Adrenal gland (tissue), 19 donors: ENCODE data around the gene STK17B. TPM values are rescaled to one million over a fixed set of nuclear protein-coding genes. Genes with fewer than 3 reads are reported as not detected.

ENCODE experiments used
- DNase-seq, 7 donors: peaks; one replicate each; pipeline ENCODE4 v3.0.0-alpha.2; 2019 to 2020
- H3K27ac ChIP-seq, 5 donors: fragments of 200-600 bp; sonication (generic) in 4 of 5; 1 replicate in 3 of 5; 2 replicates in 2 of 5; pipeline versions ENCODE4 v1.5.1 to v1.8.0; 2016 to 2020; ENCODE audit warnings: mild to moderate bottlenecking in 1 of 5
- H3K27me3 ChIP-seq: fragments of 200-600 bp; 2 replicates; pipeline ENCODE4 v1.8.0; 2021
- H3K36me3 ChIP-seq, 2 donors: fragments of 200-600 bp; replicated peaks in 1 of 2; 1 replicate in 1 of 2; 2 replicates in 1 of 2; pipeline versions ENCODE4 v1.5.1 to v1.8.0; 2018 to 2022
- H3K4me1 ChIP-seq, 2 donors: fragments of 200-600 bp; replicated peaks in 1 of 2; 1 replicate in 1 of 2; 2 replicates in 1 of 2; pipeline versions ENCODE4 v1.5.1 to v1.8.0; 2018 to 2021
- H3K4me3 ChIP-seq, 4 donors: fragments of 200-600 bp; sonication (generic) in 3 of 4; one replicate each; pipeline ENCODE4 v1.5.1; 2016 to 2018
- H3K9me3 ChIP-seq, 3 donors: fragments of 200-600 bp; sonication (generic) in 1 of 3; replicated peaks in 1 of 3; 1 replicate in 2 of 3; 2 replicates in 1 of 3; pipeline versions ENCODE4 v1.5.1 to v1.8.0; 2016 to 2021
- POLR2A ChIP-seq, 2 donors: fragments of 450-650 bp; IDR thresholded peaks; one replicate each; pipeline ENCODE4 v1.6.1; 2017; ENCODE audit warnings: antibody characterized with exemption in 2 of 2, mild to moderate bottlenecking in 2 of 2, moderate library complexity in 1 of 2
- WGBS, 4 donors: extraction: QIAGEN DNeasy Blood & Tissue Kit in 2 of 4; methylation state at CpG; one replicate each; pipeline versions ENCODE4 v1.1.5 to v1.1.7; 2013 to 2017; 5-methylcytosine and 5-hydroxymethylcytosine counted together
- intact Hi-C, 2 donors: fragments of 100-400 bp; cut with DNase I; formaldehyde crosslinking; loops; one replicate each; pipeline versions ENCODE4 v1.14.1 to v1.15.0; 2022 to 2023
- long read RNA-seq, 10 donors: library from polyadenylated mRNA in 3 of 10; unstranded in 2 of 10; stranded (forward) in 1 of 10; transcript quantifications; one replicate each; pipeline ENCODE4 v2.0.0 and lab custom pipeline, GENCODE V29; 2021 to 2026
- polyA plus RNA-seq, 3 donors: library from polyadenylated mRNA; stranded (reverse); fragments of 200-250 nt in 2 of 3; fragments of 350-450 nt in 1 of 3; fragmentation: Illumina TruSeq in 1 of 3; extraction: RNeasy Lipid Tissue Mini Kit (QIAGEN cat#74804) in 1 of 3; gene quantifications; one replicate each; pipeline ENCODE4 v1.2.3, GENCODE V29; 2013 to 2014
- total RNA-seq, 9 donors: library from RNA; depleted of rRNA in 4 of 9; stranded (reverse); fragments of >200 nt in 4 of 9; fragments of 120-200 nt in 1 of 9; fragmentation: NEBNext Ultra II Directional in 1 of 9; extraction: Animal tissue kit (Norgen Biotek cat#: 25700) in 1 of 9; gene quantifications; one replicate each; pipeline versions ENCODE4 v1.1.0 to v1.2.4, GENCODE V29; 2013 to 2023
- TF ChIP-seq, protein P1 (sequence below), 6 experiments: fragments of 450-650 bp in 4 of 6; fragments of 200-600 bp in 2 of 6; sonication (generic) in 1 of 6; IDR thresholded peaks; 1 replicate in 5 of 6; 2 replicates in 1 of 6; pipeline versions ENCODE4 v1.5.1 to v1.8.0; 2016 to 2021; ENCODE audit warnings: antibody characterized with exemption in 6 of 6, mild to moderate bottlenecking in 2 of 6, moderate library complexity in 1 of 6
- donor health status: healthy with polysubstance abuse.
- donor health status: Bipolar disorder and iron deficiency.
- donor health status: DM: yes; HTN: yes; CAD: no.
- donor health status: DM: no; HTN: no; CAD: no.
- donor health status: DM: no; HTN: no; CAD: no.
- donor health status: DM: yes; HTN: yes; CAD: no.

STK17B gene
- 10 to 100 TPM in 7 of 9 donors, 1 to 10 TPM in 2; 3.6 to 35.0 (median 16.2) TPM for total RNA-seq
- polyA plus RNA-seq = 1 to 10 TPM; 4.7 to 7.1 (median 5.3) TPM
- long read RNA-seq, donor 1 = 0 reads
- long read RNA-seq, donor 2, full-length matches to known transcripts = 2 of 2 reads
- long read RNA-seq, donor 2, partial matches to known transcripts = 0 of 2 reads
- long read RNA-seq, donor 2, other reads (novel, unspliced or antisense) = 0 of 2 reads
- long read RNA-seq, donor 3, full-length matches to known transcripts = 1 of 1 reads
- long read RNA-seq, donor 3, partial matches to known transcripts = 0 of 1 reads
- long read RNA-seq, donor 3, other reads (novel, unspliced or antisense) = 0 of 1 reads
- long read RNA-seq, donor 4, full-length matches to known transcripts = 1 of 13 reads
- long read RNA-seq, donor 4, partial matches to known transcripts = 0 of 13 reads
- long read RNA-seq, donor 4, other reads (novel, unspliced or antisense) = 12 of 13 reads
- long read RNA-seq, donor 5 = 0 reads
- long read RNA-seq, donor 6, full-length matches to known transcripts = 1 of 4 reads
- long read RNA-seq, donor 6, partial matches to known transcripts = 0 of 4 reads
- long read RNA-seq, donor 6, other reads (novel, unspliced or antisense) = 3 of 4 reads
- long read RNA-seq, donor 7, full-length matches to known transcripts = 1 of 1 reads
- long read RNA-seq, donor 7, partial matches to known transcripts = 0 of 1 reads
- long read RNA-seq, donor 7, other reads (novel, unspliced or antisense) = 0 of 1 reads
- long read RNA-seq, donor 8, full-length matches to known transcripts = 1 of 1 reads
- long read RNA-seq, donor 8, partial matches to known transcripts = 0 of 1 reads
- long read RNA-seq, donor 8, other reads (novel, unspliced or antisense) = 0 of 1 reads
- long read RNA-seq, donor 9 = 0 reads
- long read RNA-seq, donor 10 = 0 reads

- DNase-seq = peak; percentile 95 to 97 (median 96)
- TF ChIP-seq POLR2A (IDR thresholded peaks at IDR 0.05) = peak; percentile 79 to 94
- TF ChIP-seq, protein P1, sequence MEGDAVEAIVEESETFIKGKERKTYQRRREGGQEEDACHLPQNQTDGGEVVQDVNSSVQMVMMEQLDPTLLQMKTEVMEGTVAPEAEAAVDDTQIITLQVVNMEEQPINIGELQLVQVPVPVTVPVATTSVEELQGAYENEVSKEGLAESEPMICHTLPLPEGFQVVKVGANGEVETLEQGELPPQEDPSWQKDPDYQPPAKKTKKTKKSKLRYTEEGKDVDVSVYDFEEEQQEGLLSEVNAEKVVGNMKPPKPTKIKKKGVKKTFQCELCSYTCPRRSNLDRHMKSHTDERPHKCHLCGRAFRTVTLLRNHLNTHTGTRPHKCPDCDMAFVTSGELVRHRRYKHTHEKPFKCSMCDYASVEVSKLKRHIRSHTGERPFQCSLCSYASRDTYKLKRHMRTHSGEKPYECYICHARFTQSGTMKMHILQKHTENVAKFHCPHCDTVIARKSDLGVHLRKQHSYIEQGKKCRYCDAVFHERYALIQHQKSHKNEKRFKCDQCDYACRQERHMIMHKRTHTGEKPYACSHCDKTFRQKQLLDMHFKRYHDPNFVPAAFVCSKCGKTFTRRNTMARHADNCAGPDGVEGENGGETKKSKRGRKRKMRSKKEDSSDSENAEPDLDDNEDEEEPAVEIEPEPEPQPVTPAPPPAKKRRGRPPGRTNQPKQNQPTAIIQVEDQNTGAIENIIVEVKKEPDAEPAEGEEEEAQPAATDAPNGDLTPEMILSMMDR (IDR thresholded peaks at IDR 0.05) = no peak
- H3K4me3 ChIP-seq = peak within 1 kb of the TSS; percentile 59 to 99 (median 88)
- H3K27ac ChIP-seq = peak within 1 kb of the TSS; percentile 65 to 91 (median 85)
- H3K4me1 ChIP-seq = peaks cover 17 to 32% of the 10 kb centered on the region in 2 donors
- WGBS, 4 donors = 0 to 1% (median 0%) methylated on average over 16 to 72 of the region's 72 CpGs; no CpG with 5 or more reads in 1 of the 4 donors
- intact Hi-C loops = no loop called here
- no peaks in the 10 kb centered on the region for H3K36me3 ChIP-seq
- H3K9me3 ChIP-seq = no peaks in the 10 kb centered on the region
- no peaks in the 10 kb centered on the region for H3K27me3 ChIP-seq
These were observed at the start of gene STK17B for GRCh38 chr2:196171248-196171871. STK17B (minus strand) TSS chr2:196171578; CDS start chr2:196163383, 8,195 bp downstream.

DNA sequence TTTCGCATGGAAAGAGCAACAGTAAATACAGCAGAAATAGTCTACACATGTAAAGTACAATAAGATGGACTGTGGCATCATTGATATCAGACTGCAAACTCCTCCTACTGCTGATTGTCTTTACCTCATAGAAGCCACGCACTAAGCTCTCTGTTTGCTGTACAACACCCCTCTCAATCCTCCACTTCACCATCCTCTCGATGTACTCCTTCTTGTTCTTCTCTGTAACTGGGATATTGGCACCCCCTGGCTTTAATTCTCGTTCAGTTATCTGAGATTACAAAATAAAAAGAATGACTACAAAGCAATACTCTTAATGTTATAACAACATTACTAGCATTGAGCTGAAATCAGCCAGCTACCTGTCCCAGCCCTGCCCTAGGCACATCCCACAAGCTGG is 49.3 kb upstream of the STK17B start:
- no peak for DNase-seq
- no peaks in the 10 kb centered on the region for H3K9me3 ChIP-seq
- intact Hi-C loops = no loop called here
- H3K36me3 ChIP-seq = no peaks in the 10 kb centered on the region
- H3K4me3 ChIP-seq = no peak overlapping the region
- H3K27ac ChIP-seq = no peak overlapping the region
- WGBS, 4 donors = 87 to 92% (median 89%) methylated on average over 4 of the region's 4 CpGs
- no peak for TF ChIP-seq POLR2A (IDR thresholded peaks at IDR 0.05)
- TF ChIP-seq, protein P1 (IDR thresholded peaks at IDR 0.05) = no peak
- H3K27me3 ChIP-seq = no peaks in the 10 kb centered on the region
- no peaks in the 10 kb centered on the region for H3K4me1 ChIP-seq

DNA sequence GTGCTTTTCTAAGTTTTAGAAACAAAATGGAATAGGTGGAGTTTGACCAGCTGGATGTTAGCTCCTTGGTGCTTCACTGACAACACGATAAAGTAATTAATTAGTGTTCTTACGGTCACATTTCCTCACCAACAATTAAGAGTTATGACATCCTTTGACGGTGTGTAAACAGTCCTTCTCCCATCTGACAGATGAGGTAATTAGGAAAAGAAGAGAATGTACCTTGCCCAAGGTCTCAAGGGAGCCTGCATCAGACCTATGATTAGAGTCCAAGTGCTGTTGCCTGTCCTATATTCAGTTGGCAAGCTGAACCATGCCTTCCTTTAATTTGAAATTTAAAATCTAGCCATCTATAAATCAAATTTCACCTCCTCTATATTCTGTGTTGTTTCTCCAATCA is 48.3 kb upstream of the STK17B start:
- no peaks in the 10 kb centered on the region for H3K27me3 ChIP-seq
- no peak overlapping the region for H3K27ac ChIP-seq
- H3K4me1 ChIP-seq = no peaks in the 10 kb centered on the region
- TF ChIP-seq, protein P1 (IDR thresholded peaks at IDR 0.05) = no peak
- no peak for TF ChIP-seq POLR2A (IDR thresholded peaks at IDR 0.05)
- no peak overlapping the region for H3K4me3 ChIP-seq
- no peaks in the 10 kb centered on the region for H3K9me3 ChIP-seq
- no peak for DNase-seq
- no peaks in the 10 kb centered on the region for H3K36me3 ChIP-seq
- WGBS, 4 donors = 36 to 64% (median 55%) methylated on average over 3 of the region's 3 CpGs
- intact Hi-C loops = no loop called here

GRCh38 chr2:196218106-196218505 is 46.7 kb upstream of the STK17B start:
- no peaks in the 10 kb centered on the region for H3K36me3 ChIP-seq
- intact Hi-C loops = no loop called here

More at GRCh38 chr2:196218106-196218505, 46.7 kb upstream of the STK17B start:
- Histone ChIP-seq H3K27ac (no peak overlapping the region), H3K9me3 (no peaks in the 10 kb centered on the region), H3K4me1 (no peaks in the 10 kb centered on the region), H3K27me3 (no peaks in the 10 kb centered on the region), H3K4me3 (no peak overlapping the region)
- 79 to 100% (median 87%) methylated on average over 1 of the region's 1 CpG for WGBS, 4 donors
- no peak for DNase-seq
- no peak for TF ChIP-seq POLR2A (IDR thresholded peaks at IDR 0.05)
- TF ChIP-seq, protein P1 (IDR thresholded peaks at IDR 0.05) = no peak
